ENCODE data around the gene CDH8.

DNA sequence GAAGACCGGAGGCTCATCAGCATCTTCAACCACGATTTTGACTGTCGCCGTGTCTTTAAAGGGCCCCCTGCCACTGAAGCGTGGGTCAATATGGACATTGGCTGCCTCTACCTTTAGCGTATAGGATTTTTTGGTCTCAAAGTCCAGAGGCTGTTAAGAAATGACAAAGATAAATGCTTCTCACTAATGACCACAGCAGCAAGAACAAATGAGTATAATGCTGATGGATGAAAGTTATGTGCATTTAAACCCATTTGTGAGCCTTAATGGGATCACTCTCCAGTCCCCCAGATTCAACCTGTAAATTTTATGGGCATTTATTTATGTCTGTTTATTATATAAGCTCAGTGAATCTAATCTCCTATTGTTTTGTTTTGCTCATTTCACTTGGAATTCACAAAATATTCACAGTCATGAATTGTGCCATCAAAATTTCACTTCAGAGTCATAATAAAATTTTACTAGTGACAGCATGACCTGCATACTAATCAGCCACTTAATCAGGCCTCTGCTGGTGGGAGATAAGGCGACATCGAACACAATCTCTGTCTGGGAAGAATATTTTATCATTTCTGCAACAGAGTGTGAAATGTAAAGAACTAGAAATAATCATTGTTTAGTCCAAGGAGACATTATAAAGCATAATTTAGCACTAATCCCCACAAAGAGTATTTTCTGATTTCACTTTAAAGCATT lies 218.5 kb downstream of the CDH8 start:
- TF ChIP-seq, protein P1, sequence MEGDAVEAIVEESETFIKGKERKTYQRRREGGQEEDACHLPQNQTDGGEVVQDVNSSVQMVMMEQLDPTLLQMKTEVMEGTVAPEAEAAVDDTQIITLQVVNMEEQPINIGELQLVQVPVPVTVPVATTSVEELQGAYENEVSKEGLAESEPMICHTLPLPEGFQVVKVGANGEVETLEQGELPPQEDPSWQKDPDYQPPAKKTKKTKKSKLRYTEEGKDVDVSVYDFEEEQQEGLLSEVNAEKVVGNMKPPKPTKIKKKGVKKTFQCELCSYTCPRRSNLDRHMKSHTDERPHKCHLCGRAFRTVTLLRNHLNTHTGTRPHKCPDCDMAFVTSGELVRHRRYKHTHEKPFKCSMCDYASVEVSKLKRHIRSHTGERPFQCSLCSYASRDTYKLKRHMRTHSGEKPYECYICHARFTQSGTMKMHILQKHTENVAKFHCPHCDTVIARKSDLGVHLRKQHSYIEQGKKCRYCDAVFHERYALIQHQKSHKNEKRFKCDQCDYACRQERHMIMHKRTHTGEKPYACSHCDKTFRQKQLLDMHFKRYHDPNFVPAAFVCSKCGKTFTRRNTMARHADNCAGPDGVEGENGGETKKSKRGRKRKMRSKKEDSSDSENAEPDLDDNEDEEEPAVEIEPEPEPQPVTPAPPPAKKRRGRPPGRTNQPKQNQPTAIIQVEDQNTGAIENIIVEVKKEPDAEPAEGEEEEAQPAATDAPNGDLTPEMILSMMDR (conservative IDR thresholded peaks at IDR 0.05; ENCODE audit: low read depth, low read length) = no peak
- TF ChIP-seq EZH2 (IDR thresholded peaks at IDR 0.05; ENCODE audit: borderline replicate concordance, low read depth, low read length, poor library complexity, severe bottlenecking) = no peak

Data from A673 (cell line).